ENCODE measurements around the gene HOXA11. TPM values are rescaled to one million over a fixed set of nuclear protein-coding genes. Genes with fewer than 3 reads are reported as not detected.

Gene HOXA11
- total and polyA plus RNA-seq, 2 of the 4 experiments (the other 2 are of a cell fraction), result 0.05 TPM; not detected in 1

GRCh38 chr7:27182285-27182841, 2.7 kb downstream of the HOXA11 start:
- no peak overlapping the region for H4K8ac ChIP-seq (ENCODE audit: low read depth in 2 of 2, low read length in 2 of 2)
- ATAC-seq (ENCODE audit: low read depth), result no peak
- CTCF ChIA-PET, result interaction anchor here (1.3 kb wide), 1 partner anchor 21 kb away, joined by 3 read pairs; no protein-coding TSS in a partner anchor
- in situ Hi-C loops (cut with MboI; ENCODE audit: low sequenced_read_pairs), result no loop called here
- no TSS peak for BruUV-seq (replicated peaks)
- no peak overlapping the region for H3K4ac ChIP-seq (ENCODE audit: low read depth, low read length)
- H4K5ac ChIP-seq (ENCODE audit: low read depth, low read length), result no peak overlapping the region
- H3K4me1 ChIP-seq (ENCODE audit: control insufficient read depth, insufficient read depth, low read length), result peaks cover 1% of the 10 kb centered on the region; the same call in 1 of the 2 replicates
- intact Hi-C loops (cut with micrococcal nuclease), result no loop called here
- H3K79me1 ChIP-seq (ENCODE audit: low read depth in 1 of 2, low read length in 2 of 2), result no peaks in the 10 kb centered on the region
- no peak overlapping the region for H3K9ac ChIP-seq (ENCODE audit: low read depth, low read length)
- no peak overlapping the region for H2BK15ac ChIP-seq (ENCODE audit: low read depth, low read length)
- no peak overlapping the region for H2AFZ ChIP-seq (replicated peaks; ENCODE audit: low read length, poor library complexity)
- H3K27ac ChIP-seq (ENCODE audit: insufficient read depth, low read length), result no peak overlapping the region
- H3K56ac ChIP-seq (ENCODE audit: extremely low read depth, insufficient read depth, low read length), result no peak overlapping the region
- WGBS, 2 experiments (ENCODE audit: extremely low coverage in 2 of 2, insufficient read length in 1 of 2), result no CpG with 5 or more reads among the region's 4 CpGs
- H3K23ac ChIP-seq (ENCODE audit: low read depth, low read length), result no peak overlapping the region
- H2AK5ac ChIP-seq (ENCODE audit: low read depth, low read length), result no peak overlapping the region
- no peak overlapping the region for H4K91ac ChIP-seq (ENCODE audit: insufficient read depth, low read depth, low read length)
- no peak overlapping the region for H3K4me2 ChIP-seq (ENCODE audit: low read depth, low read length)
- no peak overlapping the region for H2AK9ac ChIP-seq (replicated peaks; ENCODE audit: low read depth, low read length, poor library complexity)
- no peak for TF ChIP-seq MAZ (IDR thresholded peaks at IDR 0.05; ENCODE audit: borderline replicate concordance, low read depth, low read length)
- no peak for TF ChIP-seq CHD1 (IDR thresholded peaks at IDR 0.05; ENCODE audit: low read depth, low read length)
- TF ChIP-seq RAD21 (IDR thresholded peaks at IDR 0.05; ENCODE audit: low read length), result no peak
- no peak for TF ChIP-seq FOS (IDR thresholded peaks at IDR 0.05; ENCODE audit: low read depth, low read length)
- no peak overlapping the region for H2BK20ac ChIP-seq (ENCODE audit: low read depth, low read length)
- POLR2A ChIA-PET (ENCODE audit: unreplicated experiment), result no interaction called here
- H3K9me1 ChIP-seq (ENCODE audit: insufficient read depth, low read length), result no peaks in the 10 kb centered on the region
- H3K9me3 ChIP-seq (ENCODE audit: control insufficient read depth, insufficient read depth, low read length), result peaks cover 3% of the 10 kb centered on the region; the same call in 1 of the 2 replicates
- H3K14ac ChIP-seq (replicated peaks; ENCODE audit: low read depth, low read length), result no peak overlapping the region
- peaks cover 86% of the 10 kb centered on the region for H3K27me3 ChIP-seq (ENCODE audit: control insufficient read depth, insufficient read depth, low read length)
- no peak for DNase-seq
- no peak overlapping the region for H2BK5ac ChIP-seq (ENCODE audit: low read depth, low read length, poor library complexity, severe bottlenecking)
- no peak overlapping the region for H3K18ac ChIP-seq (ENCODE audit: low read depth, low read length)
- H3K36me3 ChIP-seq (ENCODE audit: control insufficient read depth, insufficient read depth, low read length), result no peaks in the 10 kb centered on the region
- H4K20me1 ChIP-seq (ENCODE audit: insufficient read depth, low read length), result peaks cover 16% of the 10 kb centered on the region; the same call in 1 of the 2 replicates
- H2BK120ac ChIP-seq (ENCODE audit: low read depth, low read length), result no peak overlapping the region
- dilution Hi-C loops (cut with HindIII; ENCODE audit: low sequenced_read_pairs, unreplicated experiment), result no loop called here
- H3K4me3 ChIP-seq (ENCODE audit: insufficient read depth, low read depth, low read length), result no peak overlapping the region

Measured in IMR-90 (cell line).